GM18870 (cell line): ENCODE data around the gene S100A1.
"Not testable (repeated sequence)": the region's sequence is repeated elsewhere in the genome, so short reads cannot be mapped to it uniquely, and the experiment has no call there.

Experiments
- ATAC-seq: cut with Tn5 transposase; IDR thresholded peaks from one replicate; pipeline ENCODE4 v1.9.1; 2021; ENCODE audit warnings: moderate library complexity; ENCODE audit not compliant: unreplicated experiment

Gene S100A1

GRCh38 chr1:153652805-153653500 lies 24.7 kb downstream of the S100A1 start:
- no peak for ATAC-seq

- no peak for ATAC-seq
Measured at GRCh38 chr1:153655333-153655732, 27.1 kb downstream of the S100A1 start.

- peak; percentile 63 for ATAC-seq
Measured at GRCh38 chr1:153658400-153659174, 30.4 kb downstream of the S100A1 start, which contains the start of gene SNAPIN. TSS of gene SNAPIN (plus strand) at chr1:153658703. CDS start at chr1:153658744, 41 bp downstream.

- ATAC-seq, result no peak
Measured at GRCh38 chr1:153659175-153659534, 30.9 kb downstream of the S100A1 start.

- no peak for ATAC-seq
Measured at GRCh38 chr1:153659656-153660055, 31.4 kb downstream of the S100A1 start.

GRCh38 chr1:153661111-153661708 lies 33.0 kb downstream of the S100A1 start:
- ATAC-seq, result no peak

- no peak for ATAC-seq
Measured at GRCh38 chr1:153662269-153662668, 34.0 kb downstream of the S100A1 start.

- no peak for ATAC-seq
Measured at GRCh38 chr1:153663211-153663610, 35.0 kb downstream of the S100A1 start.

GRCh38 chr1:153667439-153667838 lies 39.2 kb downstream of the S100A1 start:
- no peak for ATAC-seq

GRCh38 chr1:153668672-153669071 lies 40.4 kb downstream of the S100A1 start:
- not testable (repeated sequence) for ATAC-seq

GRCh38 chr1:153669606-153670005 lies 41.4 kb downstream of the S100A1 start:
- no peak for ATAC-seq

GRCh38 chr1:153670257-153670858 lies 42.1 kb downstream of the S100A1 start:
- ATAC-seq, result no peak

- peak; percentile 96 for ATAC-seq
Measured at GRCh38 chr1:153670859-153671627, 42.8 kb downstream of the S100A1 start, which contains the start of gene ILF2. TSS of gene ILF2 (minus strand) at chr1:153670993. CDS start at chr1:153670922, 71 bp downstream.

GRCh38 chr1:153671628-153672353 lies 43.6 kb downstream of the S100A1 start:
- not testable (repeated sequence) for ATAC-seq

- ATAC-seq, result no peak
Measured at GRCh38 chr1:153673511-153673910, 45.3 kb downstream of the S100A1 start.

GRCh38 chr1:153677718-153678518 lies 49.7 kb downstream of the S100A1 start:
- ATAC-seq, result no peak

- no peak for ATAC-seq
Measured at GRCh38 chr1:153678519-153679336, 50.5 kb downstream of the S100A1 start, which contains the start of gene NPR1. TSS of gene NPR1 (plus strand) at chr1:153678688. CDS start at chr1:153679109, 421 bp downstream.
